GM18511 (cell line): Measurements from ENCODE around the gene GLRA1.
"Not testable (repeated sequence)": the region's sequence is repeated elsewhere in the genome, so short reads cannot be mapped to it uniquely, and the experiment has no call there.

Source experiments
- ATAC-seq: cut with Tn5 transposase; IDR thresholded peaks from one replicate; pipeline ENCODE4 v1.9.1; 2021; ENCODE audit warnings: mild to moderate bottlenecking, moderate library complexity; ENCODE audit not compliant: unreplicated experiment

The GLRA1 gene

GRCh38 chr5:151820271-151820670 is 104.4 kb downstream of the GLRA1 start:
- ATAC-seq, result no peak

GRCh38 chr5:151819830-151820229 is 104.8 kb downstream of the GLRA1 start:
- no peak for ATAC-seq

- ATAC-seq, result no peak
These were observed 109.6 kb downstream of the GLRA1 start for GRCh38 chr5:151815051-151815450.

GRCh38 chr5:151812757-151813309 is 111.8 kb downstream of the GLRA1 start:
- ATAC-seq, result no peak

- no peak for ATAC-seq
These were observed 112.9 kb downstream of the GLRA1 start for GRCh38 chr5:151811593-151812321.

- no peak for ATAC-seq
These were observed 113.8 kb downstream of the GLRA1 start for GRCh38 chr5:151810897-151811296.

- ATAC-seq, result no peak
These were observed 114.2 kb downstream of the GLRA1 start for GRCh38 chr5:151810449-151810848.

- no peak for ATAC-seq
These were observed 116.0 kb downstream of the GLRA1 start for GRCh38 chr5:151808451-151809169.

GRCh38 chr5:151805414-151806223 is 119.0 kb downstream of the GLRA1 start:
- no peak for ATAC-seq

GRCh38 chr5:151800532-151800931 is 124.1 kb downstream of the GLRA1 start:
- no peak for ATAC-seq

GRCh38 chr5:151799407-151799806 is 125.2 kb downstream of the GLRA1 start:
- no peak for ATAC-seq

- ATAC-seq, result no peak
These were observed 126.0 kb downstream of the GLRA1 start for GRCh38 chr5:151798674-151799073.

- no peak for ATAC-seq
These were observed 129.2 kb downstream of the GLRA1 start for GRCh38 chr5:151795426-151795825.

GRCh38 chr5:151793358-151793757 is 131.3 kb downstream of the GLRA1 start:
- no peak for ATAC-seq

GRCh38 chr5:151787817-151788216 is 136.8 kb downstream of the GLRA1 start:
- ATAC-seq, result no peak

GRCh38 chr5:151786468-151786867 is 138.2 kb downstream of the GLRA1 start:
- ATAC-seq, result no peak

GRCh38 chr5:151784141-151784540 is 140.5 kb downstream of the GLRA1 start:
- ATAC-seq, result no peak

GRCh38 chr5:151783664-151784063 is 141.0 kb downstream of the GLRA1 start:
- ATAC-seq, result not testable (repeated sequence)

- no peak for ATAC-seq
These were observed 143.4 kb downstream of the GLRA1 start for GRCh38 chr5:151781201-151781600.

- ATAC-seq, result no peak
These were observed 144.3 kb downstream of the GLRA1 start for GRCh38 chr5:151780348-151780747.

- ATAC-seq, result no peak
These were observed 145.0 kb downstream of the GLRA1 start for GRCh38 chr5:151779531-151780125.
